Epithelial cell of esophagus (primary cell): ENCODE results near the gene CELF4.
A peak's percentile ranks its signal among the peaks of the same experiment; 100 is the strongest.

Experiments
- DNase-seq: peaks from one replicate; pipeline ENCODE4 v3.0.0; 2010; ENCODE audit warnings: low read depth
- H3K4me3 ChIP-seq: 2 replicates; pipeline ENCODE4 v1.5.1; 2011; ENCODE audit warnings: mild to moderate bottlenecking, low read length, control low read depth
- CTCF ChIP-seq: IDR thresholded peaks from 2 replicates; pipeline ENCODE4 v1.5.1; 2011; ENCODE audit warnings: low read depth, mild to moderate bottlenecking, low read length, control low read depth, inconsistent platforms; ENCODE audit not compliant: insufficient read depth; ENCODE audit errors: missing control alignments

The CELF4 gene

GRCh38 chr18:37334631-37335408 is 230.8 kb downstream of the CELF4 start:
- TF ChIP-seq CTCF: no peak
- H3K4me3 ChIP-seq: no peak overlapping the region
- DNase-seq: peak; percentile 4

- DNase-seq: no peak
- TF ChIP-seq CTCF: no peak
- no peak overlapping the region for H3K4me3 ChIP-seq
These were observed 232.8 kb downstream of the CELF4 start for GRCh38 chr18:37332628-37333420.

GRCh38 chr18:37332219-37332618 is 233.4 kb downstream of the CELF4 start:
- no peak overlapping the region for H3K4me3 ChIP-seq
- DNase-seq: no peak
- TF ChIP-seq CTCF: no peak

GRCh38 chr18:37330173-37330572 is 235.4 kb downstream of the CELF4 start:
- TF ChIP-seq CTCF: no peak
- no peak for DNase-seq
- H3K4me3 ChIP-seq: no peak overlapping the region

- no peak for DNase-seq
- no peak for TF ChIP-seq CTCF
- H3K4me3 ChIP-seq: no peak overlapping the region
These were observed 236.5 kb downstream of the CELF4 start for GRCh38 chr18:37328946-37329719.

- TF ChIP-seq CTCF: no peak
- peak; percentile 65 for DNase-seq
- H3K4me3 ChIP-seq: no peak overlapping the region
These were observed 238.5 kb downstream of the CELF4 start for GRCh38 chr18:37327063-37327577.
